GM08714 (cell line): ENCODE measurements around the gene ACTC1.

Experiments used
- H3K4me3 ChIP-seq: fragments of 200-500 bp; sonication (Bioruptor generic); 2 replicates; pipeline ENCODE4 v1.5.1; 2014; ENCODE audit warnings: mild to moderate bottlenecking, low read length, inconsistent platforms
- ZNF274 ChIP-seq: IDR thresholded peaks from 2 replicates; pipeline ENCODE4 v1.6.1; 2012; ENCODE audit warnings: mild to moderate bottlenecking, low read depth, low read length

Gene ACTC1

GRCh38 chr15:34754674-34755418 lies 40.5 kb downstream of the ACTC1 start, which contains the start of gene GJD2:
Gene GJD2 (minus strand): TSS chr15:34754998. CDS start chr15:34754488, 510 bp downstream.
- no peak within 1 kb of the TSS; the same call in 1 of the 2 replicates for H3K4me3 ChIP-seq
- no peak for TF ChIP-seq ZNF274

- no peak for TF ChIP-seq ZNF274
- H3K4me3 ChIP-seq, result no peak overlapping the region
Observed at GRCh38 chr15:34754171-34754601, 41.2 kb downstream of the ACTC1 start.

- H3K4me3 ChIP-seq, result no peak overlapping the region
- TF ChIP-seq ZNF274, result no peak
Observed at GRCh38 chr15:34753236-34753894, 42.0 kb downstream of the ACTC1 start.

GRCh38 chr15:34749691-34750090 lies 45.7 kb downstream of the ACTC1 start:
- no peak for TF ChIP-seq ZNF274
- no peak overlapping the region for H3K4me3 ChIP-seq
